GM12864 (cell line): ENCODE results near the gene C2orf66.
A peak's percentile ranks its signal among the peaks of the same experiment; 100 is the strongest.

ENCODE experiments used
- DNase-seq: peaks from one replicate; pipeline ENCODE4 v3.0.0-alpha.2; 2011; ENCODE audit warnings: low read depth
- H3K4me3 ChIP-seq: 2 replicates; pipeline ENCODE4 v1.5.1; 2011; ENCODE audit warnings: mild to moderate bottlenecking, low read depth, low read length, control low read depth
- TF ChIP-seq, protein P1 (sequence below): IDR thresholded peaks from 2 replicates; pipeline ENCODE4 v1.5.1; 2011; ENCODE audit warnings: low read depth, mild to moderate bottlenecking, moderate library complexity, low read length, control low read depth, inconsistent platforms; ENCODE audit errors: missing control alignments

Gene C2orf66

DNA sequence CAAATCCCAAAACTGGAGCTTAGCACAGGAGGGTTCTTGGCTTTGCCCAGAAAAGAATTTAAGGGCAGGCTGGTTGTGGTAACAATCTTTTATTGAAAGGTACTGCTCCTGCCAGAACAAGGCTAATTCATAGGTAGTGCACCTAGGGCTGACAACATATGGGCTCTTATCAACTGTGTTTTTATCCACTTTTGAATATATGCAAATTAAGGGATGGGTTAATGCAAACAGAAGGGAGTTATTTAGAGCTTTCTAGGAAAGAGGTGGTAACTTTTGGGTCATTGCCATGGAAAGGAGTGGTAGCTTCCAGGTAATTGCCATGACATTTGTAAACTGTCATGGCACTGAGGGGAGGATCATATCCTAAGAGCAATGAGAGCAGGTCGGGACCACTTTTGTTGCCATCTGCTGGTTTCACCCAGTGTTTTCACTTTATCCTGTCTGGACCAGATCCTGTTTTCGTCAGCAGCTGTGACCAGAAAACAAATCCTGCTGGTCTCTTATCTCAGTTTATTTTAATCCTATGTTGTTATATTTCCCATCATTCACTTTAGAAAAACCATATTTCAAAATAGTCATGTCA is 981 bp downstream of the C2orf66 start:
- no peak for DNase-seq
- no peak overlapping the region for H3K4me3 ChIP-seq
- TF ChIP-seq, protein P1, sequence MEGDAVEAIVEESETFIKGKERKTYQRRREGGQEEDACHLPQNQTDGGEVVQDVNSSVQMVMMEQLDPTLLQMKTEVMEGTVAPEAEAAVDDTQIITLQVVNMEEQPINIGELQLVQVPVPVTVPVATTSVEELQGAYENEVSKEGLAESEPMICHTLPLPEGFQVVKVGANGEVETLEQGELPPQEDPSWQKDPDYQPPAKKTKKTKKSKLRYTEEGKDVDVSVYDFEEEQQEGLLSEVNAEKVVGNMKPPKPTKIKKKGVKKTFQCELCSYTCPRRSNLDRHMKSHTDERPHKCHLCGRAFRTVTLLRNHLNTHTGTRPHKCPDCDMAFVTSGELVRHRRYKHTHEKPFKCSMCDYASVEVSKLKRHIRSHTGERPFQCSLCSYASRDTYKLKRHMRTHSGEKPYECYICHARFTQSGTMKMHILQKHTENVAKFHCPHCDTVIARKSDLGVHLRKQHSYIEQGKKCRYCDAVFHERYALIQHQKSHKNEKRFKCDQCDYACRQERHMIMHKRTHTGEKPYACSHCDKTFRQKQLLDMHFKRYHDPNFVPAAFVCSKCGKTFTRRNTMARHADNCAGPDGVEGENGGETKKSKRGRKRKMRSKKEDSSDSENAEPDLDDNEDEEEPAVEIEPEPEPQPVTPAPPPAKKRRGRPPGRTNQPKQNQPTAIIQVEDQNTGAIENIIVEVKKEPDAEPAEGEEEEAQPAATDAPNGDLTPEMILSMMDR, result no peak

DNA sequence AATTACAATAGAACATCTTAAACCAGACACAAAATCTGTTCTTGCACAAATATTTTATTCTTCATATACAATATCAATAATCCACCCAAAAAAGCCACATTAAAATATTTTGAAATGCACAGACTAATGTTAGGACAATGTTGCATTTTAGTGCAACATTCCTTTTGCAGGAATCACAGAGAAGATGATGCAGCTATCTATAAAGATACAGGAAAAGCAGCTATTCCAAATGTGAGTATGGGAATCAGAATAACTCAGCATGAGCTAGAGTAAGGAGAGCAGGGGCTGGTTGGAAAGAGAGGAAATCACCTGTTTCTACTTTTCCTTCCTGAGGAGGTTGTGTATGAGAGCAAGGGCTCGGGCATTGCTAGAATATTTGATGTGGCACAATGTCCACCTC is 4.8 kb downstream of the C2orf66 start:
- no peak overlapping the region for H3K4me3 ChIP-seq
- TF ChIP-seq, protein P1, result no peak
- DNase-seq, result no peak

DNA sequence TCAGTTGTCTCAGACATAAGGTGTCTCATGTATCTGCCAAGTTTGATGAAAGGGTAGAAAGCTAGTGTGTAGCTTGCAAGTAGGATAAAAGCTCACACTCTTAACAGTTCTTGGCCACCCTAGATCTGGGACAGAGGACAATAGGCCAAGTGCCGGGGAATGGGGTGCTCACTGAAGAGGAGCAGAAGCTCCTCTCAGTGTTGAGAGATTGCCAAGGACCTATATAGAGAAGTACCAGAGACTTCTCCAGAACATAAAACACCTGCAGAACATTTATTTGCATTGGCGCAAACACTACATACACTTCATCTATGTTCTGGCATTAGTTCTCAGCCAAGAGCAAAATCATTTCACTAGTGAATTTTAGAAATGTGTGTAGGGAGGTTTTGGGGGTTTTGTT is 6.8 kb downstream of the C2orf66 start:
- DNase-seq, result no peak
- TF ChIP-seq, protein P1, result no peak
- no peak overlapping the region for H3K4me3 ChIP-seq

DNA sequence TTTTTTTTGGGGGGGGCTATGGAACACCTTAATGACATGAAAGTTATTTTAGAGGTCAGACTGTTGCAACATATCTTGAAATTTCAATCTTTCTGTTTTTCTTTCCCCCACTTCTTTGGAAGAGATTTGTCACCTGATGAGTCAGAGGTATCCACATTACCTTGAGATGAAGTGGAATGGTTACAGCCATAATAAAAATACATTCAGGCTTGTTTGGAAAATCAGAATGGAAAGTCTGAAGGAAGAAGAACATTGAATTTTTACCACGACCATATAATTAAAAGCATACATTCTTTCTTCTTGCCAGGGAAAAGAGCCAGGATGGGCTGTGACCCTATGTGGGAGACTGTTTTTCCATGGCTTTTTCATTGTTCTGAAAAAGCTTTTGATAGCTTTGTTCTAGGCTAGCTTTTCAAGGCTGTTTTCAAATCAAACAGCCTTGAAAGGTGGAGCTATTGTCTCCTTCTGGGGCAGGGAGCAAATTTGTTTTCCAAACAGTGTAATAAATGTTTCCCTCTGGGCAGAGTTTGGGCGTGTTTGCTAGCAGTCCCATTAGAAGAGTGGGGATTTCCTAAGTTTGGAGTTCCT is 7.4 kb downstream of the C2orf66 start:
- DNase-seq, result no peak
- H3K4me3 ChIP-seq, result no peak overlapping the region
- TF ChIP-seq, protein P1, result no peak

DNA sequence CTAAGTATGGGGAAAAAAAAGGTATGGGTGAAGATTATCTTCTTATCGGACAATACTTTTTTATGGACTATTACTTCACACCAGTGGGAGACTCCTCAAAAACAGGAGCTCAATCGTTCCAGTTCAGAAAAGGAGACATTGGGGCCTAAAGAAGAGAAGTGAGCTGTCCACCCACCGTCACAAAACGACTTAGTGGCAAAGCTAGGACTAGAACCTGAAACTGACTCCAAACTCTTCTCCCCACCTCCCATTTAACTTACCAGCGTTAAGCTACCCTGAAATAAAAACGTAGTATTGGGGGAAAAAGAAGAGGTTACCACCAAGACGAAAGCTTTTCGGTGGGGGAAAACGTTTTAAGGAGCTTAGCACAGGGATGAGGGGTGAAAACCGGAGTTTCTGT is 10.2 kb downstream of the C2orf66 start:
- DNase-seq, result no peak
- TF ChIP-seq, protein P1, result no peak

DNA sequence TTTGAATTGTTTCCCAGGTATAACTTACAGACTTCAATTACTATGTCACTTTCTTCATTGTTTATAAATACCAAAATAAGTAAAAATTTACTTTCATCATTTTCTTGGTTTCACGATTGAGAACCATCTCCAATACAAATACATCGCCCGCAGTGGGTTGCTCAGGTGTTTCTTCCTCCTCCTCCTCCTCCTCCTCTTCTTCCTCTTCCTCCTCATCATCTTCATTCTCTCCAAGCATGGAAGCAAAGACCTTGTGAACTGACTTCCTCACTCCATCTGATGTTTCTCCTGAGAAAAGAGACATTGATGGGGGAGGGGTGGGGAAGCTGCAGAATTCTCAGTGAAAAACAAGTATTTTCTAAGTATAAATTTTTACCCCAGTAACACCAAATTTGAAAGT is 16.3 kb downstream of the C2orf66 start:
- TF ChIP-seq, protein P1, result no peak
- DNase-seq, result no peak
- H3K4me3 ChIP-seq, result no peak overlapping the region

More for the DNA sequence above, 10.2 kb downstream of the C2orf66 start:
- peak overlapping the region; percentile 84 for H3K4me3 ChIP-seq

DNA sequence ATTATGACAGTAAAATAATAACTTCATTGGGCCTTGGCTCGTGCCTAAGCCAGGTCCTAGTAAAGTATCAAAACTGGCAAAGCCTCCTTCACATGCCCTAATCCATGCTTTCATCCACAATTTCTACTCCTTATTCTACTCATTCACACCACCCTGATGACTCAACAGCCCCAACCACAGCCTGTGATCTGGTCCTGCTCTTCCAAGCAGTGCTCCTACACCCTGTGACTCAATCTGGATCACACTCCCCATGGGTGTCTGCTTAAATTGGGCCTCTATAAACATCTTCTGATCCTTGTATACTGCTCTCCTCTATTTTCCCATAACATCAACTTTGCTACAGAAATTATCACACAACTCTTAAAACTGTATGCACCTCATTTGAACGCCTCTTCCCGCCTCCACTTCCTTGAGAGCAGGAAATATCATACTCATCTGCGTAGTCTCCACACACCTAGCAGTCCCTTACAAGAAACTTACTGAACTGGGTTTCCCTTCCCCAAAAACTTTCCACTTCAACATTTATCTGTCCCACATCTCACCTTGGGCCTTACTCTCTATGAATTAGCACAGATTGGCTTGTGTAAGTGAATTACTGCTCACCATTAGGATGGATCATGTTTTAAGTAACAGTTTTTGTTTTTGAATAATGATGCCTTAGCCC is 25.6 kb downstream of the C2orf66 start:
- TF ChIP-seq, protein P1, result no peak
- DNase-seq, result peak; percentile 16
- no peak overlapping the region for H3K4me3 ChIP-seq
